Subcutaneous adipose tissue (tissue), 4 donors: ENCODE results near the gene CWC27. TPM values are rescaled to one million over a fixed set of nuclear protein-coding genes. Genes with fewer than 3 reads are reported as not detected.

ENCODE experiments used
- CTCF ChIP-seq: fragments of 450-650 bp; IDR thresholded peaks from one replicate; pipeline ENCODE4 v1.5.1; 2016; ENCODE audit warnings: low read depth, mild to moderate bottlenecking, control low read depth, antibody characterized with exemption, moderate library complexity
- total RNA-seq, 4 donors: library from RNA; depleted of rRNA; stranded (reverse); fragments of >200 nt; gene quantifications; one replicate each; pipeline ENCODE4 v1.1.0, GENCODE V29; 2016

Gene CWC27
- total RNA-seq, 4 donors from 2014 or later: 9.0 to 17.8 (median 15.2) TPM

- TF ChIP-seq CTCF: no peak
Measured at GRCh38 chr5:64914396-64914795, 145.7 kb downstream of the CWC27 start.

DNA sequence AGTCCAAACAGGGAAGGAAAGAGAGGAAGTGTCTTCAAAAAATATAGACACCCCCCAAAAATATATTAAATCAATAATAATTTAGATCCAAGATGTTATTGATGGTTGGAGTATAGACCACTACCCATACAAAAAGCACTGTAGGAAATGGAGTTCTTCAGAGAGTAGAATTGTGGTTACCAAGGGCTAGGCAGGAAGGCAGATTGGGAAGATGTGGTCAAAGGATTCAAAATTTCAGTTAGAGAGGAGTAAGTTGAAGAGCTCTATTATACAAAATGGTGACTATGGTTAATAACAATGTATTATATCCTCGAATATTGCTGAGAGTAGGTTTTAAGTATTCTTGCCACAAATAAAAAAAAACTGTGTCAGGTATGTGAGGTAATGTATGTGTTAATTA is 149.4 kb downstream of the CWC27 start:
- TF ChIP-seq CTCF: no peak

- TF ChIP-seq CTCF: no peak
Measured at GRCh38 chr5:64921386-64921785, 152.7 kb downstream of the CWC27 start.

GRCh38 chr5:64923151-64923685 is 154.5 kb downstream of the CWC27 start:
- TF ChIP-seq CTCF: no peak

DNA sequence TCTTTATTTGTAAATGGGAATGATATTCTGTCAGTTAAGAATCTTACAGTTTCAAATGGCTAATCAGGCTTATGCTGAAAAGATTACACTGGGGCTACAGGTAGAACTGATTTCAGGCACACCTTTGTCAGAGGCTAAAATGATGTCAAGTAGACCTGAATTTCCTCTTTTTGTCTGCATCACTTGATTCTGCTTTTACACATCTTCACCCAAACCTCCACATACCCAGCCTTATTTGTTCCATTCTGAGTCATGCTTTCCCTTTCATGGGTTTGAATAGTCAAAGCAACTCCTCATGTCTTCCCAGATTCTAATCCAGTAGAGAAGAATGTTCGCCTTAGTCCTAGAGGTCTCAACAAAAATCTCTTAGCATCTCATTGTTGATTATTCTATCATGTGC is 156.4 kb downstream of the CWC27 start:
- TF ChIP-seq CTCF: no peak

- no peak for TF ChIP-seq CTCF
Measured at GRCh38 chr5:64929833-64930232, 161.1 kb downstream of the CWC27 start.

DNA sequence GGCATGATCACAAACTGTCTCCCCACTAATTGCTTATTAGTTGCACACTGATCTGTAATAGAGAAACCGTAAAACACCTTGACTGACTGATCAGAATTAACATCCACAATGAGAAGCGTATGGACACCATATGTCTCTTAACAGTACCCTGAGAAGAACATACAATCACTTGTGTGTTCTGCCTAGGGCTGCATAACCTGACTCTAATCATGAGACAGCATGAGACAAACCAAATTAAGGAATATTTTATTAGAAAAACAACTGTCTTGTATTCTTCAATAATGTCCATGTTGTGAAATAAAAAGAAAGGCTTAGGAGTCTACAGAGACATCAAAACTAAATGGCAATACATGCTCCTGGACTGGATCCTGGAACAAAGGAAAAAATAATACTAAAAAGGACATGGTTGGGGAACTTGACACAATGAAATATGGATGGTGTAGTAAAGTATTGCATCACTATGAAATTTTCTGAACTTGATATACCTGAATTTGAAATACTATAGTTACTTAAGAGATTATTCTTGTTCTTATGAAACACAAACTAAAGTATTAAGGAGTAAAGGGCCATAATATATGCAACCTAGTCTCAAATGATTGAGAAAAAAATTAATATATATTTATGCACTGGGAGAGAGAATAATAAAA is 162.1 kb downstream of the CWC27 start:
- no peak for TF ChIP-seq CTCF
